ENCODE measurements around the gene CYBC1. TPM values are rescaled to one million over a fixed set of nuclear protein-coding genes. Genes with fewer than 3 reads are reported as not detected.

CYBC1 gene
- total RNA-seq, 1 donor from 2014 or later: 76.7 TPM

DNA sequence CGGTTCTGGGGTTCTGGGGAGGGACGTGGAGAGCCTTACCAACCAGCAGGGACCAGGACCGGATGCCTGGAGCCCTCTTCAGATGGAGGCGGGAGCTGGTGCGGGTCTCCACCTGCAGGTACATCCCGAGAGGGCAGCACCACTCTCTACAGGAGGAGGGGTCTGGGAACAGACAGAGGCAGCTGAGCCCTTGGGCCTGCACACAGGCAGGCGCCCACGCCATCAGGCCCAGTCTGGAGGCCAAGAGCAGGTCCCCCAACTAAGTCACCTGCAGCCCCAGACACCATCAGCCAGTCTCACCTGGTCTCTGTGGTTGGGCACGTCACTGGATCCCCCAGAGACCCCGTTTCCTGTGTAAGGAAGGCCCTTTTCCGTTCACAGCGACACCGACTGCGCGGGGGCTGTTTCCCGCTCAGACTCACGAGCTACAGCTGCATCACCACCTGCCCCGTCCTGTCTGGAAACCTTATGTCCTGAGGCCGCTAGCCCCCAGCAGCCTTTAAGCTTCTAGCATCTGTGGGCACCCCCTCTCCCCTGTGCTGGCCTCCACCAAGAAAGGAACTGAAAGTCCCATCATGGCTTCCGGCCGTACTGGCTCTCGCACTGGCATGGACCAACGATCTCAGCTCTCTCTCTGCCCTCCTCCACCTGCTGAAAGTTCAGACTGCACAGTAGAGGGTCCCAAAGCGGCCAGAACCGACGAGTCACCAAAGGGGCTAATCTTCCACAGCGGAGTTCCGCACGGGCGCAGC lies 1.2 kb downstream of the CYBC1 start:
- no peak for DNase-seq (ENCODE audit: extremely low read depth, low read depth, low spot score)

- DNase-seq (ENCODE audit: extremely low read depth, low read depth, low spot score): no peak
Observed at GRCh38 chr17:82447876-82448275, 2.7 kb downstream of the CYBC1 start.

- DNase-seq (ENCODE audit: extremely low read depth, low read depth, low spot score): no peak
Observed at GRCh38 chr17:82446649-82447048, 3.9 kb downstream of the CYBC1 start.

DNA sequence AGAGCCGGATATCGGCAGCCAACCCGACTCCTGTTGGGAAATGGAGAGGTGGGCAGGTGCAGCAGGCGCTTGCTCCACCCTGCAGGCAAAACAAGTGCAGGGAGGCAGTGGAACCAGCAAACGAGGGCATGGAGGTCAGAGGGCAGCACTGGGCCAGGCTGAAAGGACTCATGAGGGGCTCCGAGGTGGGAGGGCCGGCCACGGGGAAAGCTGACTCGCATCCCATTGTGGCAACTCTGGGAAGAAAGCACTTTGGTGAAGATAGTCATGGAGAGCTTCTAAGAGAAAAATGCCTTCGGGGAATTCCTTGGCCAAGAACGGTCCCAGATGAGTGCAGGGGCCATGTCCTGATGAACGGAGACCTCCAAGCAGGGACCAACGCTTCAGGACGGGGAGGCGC lies 4.4 kb downstream of the CYBC1 start:
- no peak for DNase-seq (ENCODE audit: extremely low read depth, low read depth, low spot score)

GRCh38 chr17:82445542-82445941 lies 5.0 kb downstream of the CYBC1 start:
- no peak for DNase-seq (ENCODE audit: extremely low read depth, low read depth, low spot score)

DNA sequence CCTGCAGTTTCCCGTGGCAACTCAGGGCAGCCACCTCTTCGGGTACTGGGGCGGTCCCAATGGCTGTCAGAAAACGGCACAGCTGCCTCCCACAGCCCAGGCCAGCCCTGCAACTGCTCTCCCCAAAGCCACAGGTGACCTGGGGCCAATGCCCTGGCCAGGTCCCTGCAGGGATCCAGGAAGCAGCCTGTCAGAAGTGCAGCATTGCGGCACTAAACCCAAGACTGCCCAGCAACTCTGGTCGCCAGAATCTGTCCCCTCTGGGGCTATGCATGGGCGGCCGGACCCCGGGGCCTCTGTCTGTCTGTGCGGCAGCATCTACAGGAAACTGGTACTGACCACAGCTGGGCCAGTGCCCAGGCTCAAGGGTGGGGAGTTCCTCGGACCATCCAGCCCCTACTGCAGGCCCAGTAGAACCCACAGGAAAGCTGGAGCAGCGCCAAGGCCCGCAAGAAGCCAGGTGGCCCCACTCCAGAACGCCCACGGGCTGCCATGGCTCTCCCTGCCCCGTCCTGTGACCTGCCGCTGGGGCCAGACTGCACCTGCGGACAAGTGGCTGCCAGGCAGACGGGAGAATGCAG lies 5.5 kb downstream of the CYBC1 start:
- DNase-seq (ENCODE audit: extremely low read depth, low read depth, low spot score): no peak

DNA sequence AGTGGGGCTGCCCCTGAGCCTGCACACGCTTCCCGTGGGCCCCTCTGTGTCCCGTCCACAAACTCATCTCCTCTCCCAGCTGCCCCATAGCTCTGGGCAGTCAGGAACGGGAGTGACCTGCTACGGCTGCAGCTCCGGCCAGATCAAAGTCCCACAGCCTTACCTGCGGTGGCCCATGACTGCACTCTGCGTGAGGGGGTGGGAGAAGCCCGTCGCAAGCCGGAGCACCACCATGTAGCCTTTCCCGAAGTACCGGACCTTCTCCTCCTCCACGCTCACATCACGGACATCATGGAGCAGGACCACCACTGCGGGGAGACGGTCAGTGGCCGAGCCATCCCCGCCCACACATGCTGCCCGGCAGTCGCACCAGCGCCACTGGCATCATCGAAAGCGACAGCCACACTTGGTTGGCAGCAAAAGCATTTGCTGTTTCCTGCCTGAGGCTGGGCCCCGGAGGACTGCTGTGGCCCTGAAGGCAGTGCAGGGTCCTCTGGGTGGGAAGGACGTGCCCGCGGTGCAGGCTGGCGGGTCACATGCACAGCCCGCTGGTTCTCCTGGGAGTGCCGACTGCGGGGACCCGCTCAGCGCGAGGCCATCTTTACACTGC lies 6.2 kb downstream of the CYBC1 start:
- DNase-seq (ENCODE audit: extremely low read depth, low read depth, low spot score): no peak

GRCh38 chr17:82443465-82444283 lies 6.9 kb downstream of the CYBC1 start:
- no peak for DNase-seq (ENCODE audit: extremely low read depth, low read depth, low spot score)

- DNase-seq (ENCODE audit: extremely low read depth, low read depth, low spot score): no peak
Observed at GRCh38 chr17:82442643-82443464, 7.7 kb downstream of the CYBC1 start.

- no peak for DNase-seq (ENCODE audit: extremely low read depth, low read depth, low spot score)
Observed at GRCh38 chr17:82441691-82442487, 8.7 kb downstream of the CYBC1 start.

- no peak for DNase-seq (ENCODE audit: extremely low read depth, low read depth, low spot score)
Observed at GRCh38 chr17:82440991-82441627, 9.4 kb downstream of the CYBC1 start.

DNA sequence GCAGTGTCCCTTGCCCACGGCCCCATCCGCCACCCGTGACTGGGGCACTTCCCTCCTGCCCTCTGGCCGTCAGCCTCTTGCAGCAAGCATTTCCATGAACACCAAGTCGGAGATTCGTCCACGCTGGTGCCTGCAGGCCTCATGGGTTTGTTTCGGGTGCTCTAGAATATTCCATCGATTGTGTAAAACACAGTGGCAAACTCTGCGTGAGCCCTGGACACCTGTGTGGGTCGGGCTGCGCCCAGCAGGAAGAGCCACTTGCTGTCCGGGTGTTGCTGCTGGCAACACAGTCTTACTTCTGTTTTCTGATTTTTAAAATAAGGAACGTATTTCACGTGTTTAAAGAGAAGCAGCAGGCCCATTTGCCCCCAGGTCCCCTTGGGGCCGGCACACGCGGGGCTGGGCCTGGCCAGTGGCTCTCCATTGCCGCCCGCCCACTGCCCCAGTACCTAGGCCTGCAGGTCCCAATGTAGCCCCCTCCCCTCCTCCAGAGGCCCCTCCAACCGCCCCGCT lies 10.0 kb downstream of the CYBC1 start:
- DNase-seq (ENCODE audit: extremely low read depth, low read depth, low spot score): no peak

GRCh38 chr17:82439829-82440365 lies 10.7 kb downstream of the CYBC1 start:
- no peak for DNase-seq (ENCODE audit: extremely low read depth, low read depth, low spot score)

- DNase-seq (ENCODE audit: extremely low read depth, low read depth, low spot score): no peak
Observed at GRCh38 chr17:82439194-82439828, 11.2 kb downstream of the CYBC1 start.

DNA sequence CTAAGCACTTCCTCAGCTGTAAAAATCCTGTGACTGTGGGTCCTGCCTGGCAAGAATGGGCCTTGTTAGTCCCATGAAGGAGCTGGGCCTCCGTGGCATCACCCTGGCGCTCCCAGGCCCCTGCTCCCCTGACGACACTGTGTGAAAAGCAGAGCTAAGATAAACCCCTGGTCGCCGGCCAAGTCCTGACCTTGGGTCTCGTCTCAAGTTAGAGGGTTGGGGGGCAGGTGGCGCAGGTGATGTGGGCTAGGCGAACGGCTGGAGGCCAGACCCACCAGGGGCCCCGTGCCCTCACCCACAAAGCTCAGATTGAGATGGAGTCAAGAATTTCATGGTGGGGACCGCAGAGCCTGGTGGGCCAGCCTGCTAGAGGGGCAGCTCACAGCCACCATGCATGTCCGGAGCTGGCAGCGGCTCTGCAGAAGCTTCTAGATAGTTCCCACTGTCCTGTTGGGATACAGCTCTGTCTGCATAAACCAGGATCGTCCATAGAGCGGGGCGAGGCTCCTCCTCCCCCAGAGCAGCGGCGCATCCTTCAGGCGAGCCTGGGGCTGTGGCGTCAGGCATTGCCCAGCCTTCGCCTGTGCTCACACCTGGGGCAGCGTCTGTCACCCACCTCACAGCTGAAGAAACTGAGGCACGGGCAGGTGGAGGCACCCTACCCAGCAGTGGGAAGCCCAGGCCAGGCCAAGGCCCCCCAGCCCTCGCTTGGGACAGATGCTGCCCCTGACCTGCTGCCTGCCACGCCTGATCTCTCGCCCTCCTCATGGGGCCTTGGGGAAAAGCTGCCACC lies 12.0 kb downstream of the CYBC1 start:
- no peak for DNase-seq (ENCODE audit: extremely low read depth, low read depth, low spot score)

GRCh38 chr17:82437325-82437668 lies 13.3 kb downstream of the CYBC1 start:
- DNase-seq (ENCODE audit: extremely low read depth, low read depth, low spot score): no peak

DNA sequence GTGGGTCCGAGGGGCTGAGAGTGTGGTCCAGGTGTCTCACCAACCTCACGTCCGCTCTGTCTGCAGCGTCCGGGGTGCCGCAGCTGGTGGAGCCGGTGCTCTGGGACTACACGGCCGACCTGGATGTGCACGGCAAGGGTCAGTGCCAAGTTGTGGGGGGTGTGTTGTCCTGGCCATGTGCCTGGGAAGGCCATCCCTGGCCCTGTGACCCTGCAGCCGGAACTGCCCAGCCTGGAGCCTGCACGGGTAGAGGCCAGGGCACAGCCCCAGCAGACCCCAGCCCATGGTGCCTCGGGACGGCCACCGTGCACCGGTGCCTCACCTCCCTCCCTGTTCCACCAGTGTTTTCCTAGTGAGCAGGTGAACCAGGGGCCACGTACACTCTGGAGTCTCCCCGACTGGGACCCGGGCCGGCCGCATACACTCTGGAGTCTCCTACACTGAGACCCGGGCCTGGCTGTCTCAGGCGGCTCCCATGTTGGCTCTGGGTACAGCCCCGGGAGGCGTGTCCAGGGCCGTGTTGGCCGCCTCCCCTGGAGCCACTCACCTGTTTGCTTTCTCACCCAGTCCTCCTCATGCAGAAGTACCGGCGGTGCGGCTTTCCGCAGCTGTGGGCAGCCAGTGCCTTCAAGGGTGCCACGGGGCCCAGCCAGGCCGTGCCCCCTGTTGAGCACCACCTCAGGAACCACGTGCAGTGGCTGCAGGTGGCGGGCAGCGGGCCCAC lies 13.8 kb downstream of the CYBC1 start:
- no peak for DNase-seq (ENCODE audit: extremely low read depth, low read depth, low spot score)
